GM19463 (cell line): ENCODE measurements around the gene COL6A2.
"Not testable (repeated sequence)": the region's sequence is repeated elsewhere in the genome, so short reads cannot be mapped to it uniquely, and the experiment has no call there.

ENCODE experiments used
- ATAC-seq: cut with Tn5 transposase; IDR thresholded peaks from one replicate; pipeline ENCODE4 v1.9.1; 2021; ENCODE audit warnings: mild to moderate bottlenecking, moderate library complexity; ENCODE audit not compliant: unreplicated experiment

The COL6A2 gene

GRCh38 chr21:46078322-46078977, 19.5 kb upstream of the COL6A2 start:
- ATAC-seq, result no peak

GRCh38 chr21:46078978-46079351, 18.9 kb upstream of the COL6A2 start:
- ATAC-seq, result no peak

- ATAC-seq, result no peak
Observed at GRCh38 chr21:46079352-46080170, 18.4 kb upstream of the COL6A2 start.

- ATAC-seq, result no peak
Observed at GRCh38 chr21:46080171-46081021, 17.5 kb upstream of the COL6A2 start.

- ATAC-seq, result no peak
Observed at GRCh38 chr21:46081022-46081861, 16.7 kb upstream of the COL6A2 start.

- ATAC-seq, result no peak
Observed at GRCh38 chr21:46081862-46082712, 15.8 kb upstream of the COL6A2 start.

GRCh38 chr21:46082713-46082962, 15.3 kb upstream of the COL6A2 start:
- ATAC-seq, result no peak

GRCh38 chr21:46082963-46083790, 14.7 kb upstream of the COL6A2 start:
- no peak for ATAC-seq

- ATAC-seq, result no peak
Observed at GRCh38 chr21:46083791-46084561, 13.9 kb upstream of the COL6A2 start.

GRCh38 chr21:46084709-46085108, 13.2 kb upstream of the COL6A2 start:
- no peak for ATAC-seq

GRCh38 chr21:46085259-46085658, 12.7 kb upstream of the COL6A2 start:
- ATAC-seq, result not testable (repeated sequence)

- no peak for ATAC-seq
Observed at GRCh38 chr21:46087641-46088040, 10.3 kb upstream of the COL6A2 start.

- ATAC-seq, result no peak
Observed at GRCh38 chr21:46088189-46088588, 9.7 kb upstream of the COL6A2 start.

- no peak for ATAC-seq
Observed at GRCh38 chr21:46089285-46089684, 8.6 kb upstream of the COL6A2 start.

- ATAC-seq, result no peak
Observed at GRCh38 chr21:46091118-46091517, 6.8 kb upstream of the COL6A2 start.

GRCh38 chr21:46091631-46092025, 6.3 kb upstream of the COL6A2 start:
- ATAC-seq, result no peak

- ATAC-seq, result no peak
Observed at GRCh38 chr21:46092026-46092764, 5.7 kb upstream of the COL6A2 start.
